DND-41 (cell line): ENCODE results near the gene KRTAP19-5.

Experiments
- ATAC-seq: fragments of 200-7000 bp; cut with Tn5 transposase; 3 replicates; pipeline ENCODE4 v1.9.1; 2021; ENCODE audit warnings: low read depth; ENCODE audit not compliant: insufficient read depth
- DNase-seq: peaks from one replicate; pipeline ENCODE4 v3.0.0-alpha.2; 2020
- H2AFZ ChIP-seq: 2 replicates; pipeline ENCODE4 v1.6.0; 2012; ENCODE audit warnings: low read depth, low read length
- H3K27ac ChIP-seq: 2 replicates; pipeline ENCODE4 v1.5.1; 2012; ENCODE audit warnings: low read length, inconsistent platforms
- H3K27me3 ChIP-seq: fragments of 200-600 bp; sonication (generic); 2 replicates; pipeline ENCODE4 v1.6.0; 2012; ENCODE audit warnings: low read length, mild to moderate bottlenecking, inconsistent platforms; ENCODE audit not compliant: insufficient read depth, poor library complexity
- H3K36me3 ChIP-seq: 2 replicates; pipeline ENCODE4 v1.5.1; 2012; ENCODE audit warnings: low read length, inconsistent platforms; ENCODE audit not compliant: insufficient read depth
- H3K4me1 ChIP-seq: 2 replicates; pipeline ENCODE4 v1.5.1; 2012; ENCODE audit warnings: mild to moderate bottlenecking, low read length; ENCODE audit not compliant: insufficient read depth
- H3K4me2 ChIP-seq: 2 replicates; pipeline ENCODE4 v1.6.0; 2012; ENCODE audit warnings: mild to moderate bottlenecking, moderate library complexity, low read length, inconsistent platforms; ENCODE audit not compliant: insufficient read depth
- H3K4me3 ChIP-seq, 2 experiments: fragments of 200-600 bp in 1 of 2; shearing (Covaris generic) in 1 of 2; 2 replicates each; pipeline ENCODE4 v1.5.1; 2012 to 2016; ENCODE audit warnings: inconsistent platforms in 2 of 2, low read length in 2 of 2, mild to moderate bottlenecking in 2 of 2, low read depth in 1 of 2, moderate library complexity in 1 of 2
- H3K79me2 ChIP-seq: 2 replicates; pipeline ENCODE4 v1.6.0; 2012; ENCODE audit warnings: low read length, inconsistent platforms; ENCODE audit not compliant: insufficient read depth
- H3K9ac ChIP-seq: 2 replicates; pipeline ENCODE4 v1.6.0; 2012; ENCODE audit warnings: low read depth, mild to moderate bottlenecking, inconsistent platforms, low read length, moderate library complexity
- H3K9me3 ChIP-seq: 2 replicates; pipeline ENCODE4 v1.5.1; 2012; ENCODE audit warnings: low read length, moderate library complexity, mild to moderate bottlenecking, inconsistent platforms; ENCODE audit not compliant: insufficient read depth, severe bottlenecking
- H4K20me1 ChIP-seq: 2 replicates; pipeline ENCODE4 v1.6.0; 2012; ENCODE audit warnings: low read length; ENCODE audit not compliant: insufficient read depth
- EZH2 ChIP-seq: IDR thresholded peaks from 3 replicates; pipeline ENCODE4 v1.6.1; 2012; ENCODE audit warnings: borderline replicate concordance, low read depth, mild to moderate bottlenecking, moderate library complexity, low read length, inconsistent platforms; ENCODE audit not compliant: severe bottlenecking
- TF ChIP-seq, protein P1 (sequence below): IDR thresholded peaks from 2 replicates; pipeline ENCODE4 v1.5.1; 2012; ENCODE audit warnings: borderline replicate concordance, low read length, moderate library complexity, mild to moderate bottlenecking; ENCODE audit not compliant: poor library complexity, severe bottlenecking; ENCODE audit errors: extremely low read depth

KRTAP19-5 gene

DNA sequence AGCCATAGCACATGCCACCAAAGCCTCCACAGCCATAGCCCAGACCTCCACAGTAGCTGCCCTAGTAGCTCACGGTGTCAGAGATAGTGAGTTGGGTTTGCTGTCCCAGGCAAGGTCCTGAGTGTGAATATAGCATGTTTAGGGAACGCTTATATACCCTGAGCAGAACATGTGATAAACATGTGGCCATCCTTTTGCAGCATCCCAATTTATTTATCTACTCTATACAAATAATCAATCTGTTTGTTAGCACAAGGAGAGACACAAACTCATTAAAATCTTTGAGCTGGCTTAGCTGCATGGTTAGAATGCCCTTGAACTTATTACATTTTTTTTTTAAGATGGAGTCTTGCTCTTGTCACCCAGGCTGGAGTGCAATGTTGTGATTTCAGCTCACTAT is 14.6 kb downstream of the KRTAP19-5 start, which contains the start of gene KRTAP19-2:
Gene KRTAP19-2, minus strand, starts transcription at position 101 of the 400 bp plus-strand sequence. Its CDS starts 88 bp downstream, at position 13.
- no peak within 1 kb of the TSS for H2AFZ ChIP-seq
- no peak for DNase-seq
- H3K36me3 ChIP-seq: no peaks in the 10 kb centered on the region
- H3K4me1 ChIP-seq: no peaks in the 10 kb centered on the region
- H3K9ac ChIP-seq: no peak within 1 kb of the TSS
- H3K79me2 ChIP-seq: no peaks in the 10 kb centered on the region
- no peak within 1 kb of the TSS for H3K4me2 ChIP-seq
- no peak within 1 kb of the TSS for H3K27ac ChIP-seq
- no peaks in the 10 kb centered on the region for H3K27me3 ChIP-seq
- no peak within 1 kb of the TSS for H3K4me3 ChIP-seq
- H3K9me3 ChIP-seq: peaks cover 3% of the 10 kb centered on the region
- TF ChIP-seq EZH2: no peak
- TF ChIP-seq, protein P1, sequence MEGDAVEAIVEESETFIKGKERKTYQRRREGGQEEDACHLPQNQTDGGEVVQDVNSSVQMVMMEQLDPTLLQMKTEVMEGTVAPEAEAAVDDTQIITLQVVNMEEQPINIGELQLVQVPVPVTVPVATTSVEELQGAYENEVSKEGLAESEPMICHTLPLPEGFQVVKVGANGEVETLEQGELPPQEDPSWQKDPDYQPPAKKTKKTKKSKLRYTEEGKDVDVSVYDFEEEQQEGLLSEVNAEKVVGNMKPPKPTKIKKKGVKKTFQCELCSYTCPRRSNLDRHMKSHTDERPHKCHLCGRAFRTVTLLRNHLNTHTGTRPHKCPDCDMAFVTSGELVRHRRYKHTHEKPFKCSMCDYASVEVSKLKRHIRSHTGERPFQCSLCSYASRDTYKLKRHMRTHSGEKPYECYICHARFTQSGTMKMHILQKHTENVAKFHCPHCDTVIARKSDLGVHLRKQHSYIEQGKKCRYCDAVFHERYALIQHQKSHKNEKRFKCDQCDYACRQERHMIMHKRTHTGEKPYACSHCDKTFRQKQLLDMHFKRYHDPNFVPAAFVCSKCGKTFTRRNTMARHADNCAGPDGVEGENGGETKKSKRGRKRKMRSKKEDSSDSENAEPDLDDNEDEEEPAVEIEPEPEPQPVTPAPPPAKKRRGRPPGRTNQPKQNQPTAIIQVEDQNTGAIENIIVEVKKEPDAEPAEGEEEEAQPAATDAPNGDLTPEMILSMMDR: no peak
- no peak for ATAC-seq
- no peaks in the 10 kb centered on the region for H4K20me1 ChIP-seq

DNA sequence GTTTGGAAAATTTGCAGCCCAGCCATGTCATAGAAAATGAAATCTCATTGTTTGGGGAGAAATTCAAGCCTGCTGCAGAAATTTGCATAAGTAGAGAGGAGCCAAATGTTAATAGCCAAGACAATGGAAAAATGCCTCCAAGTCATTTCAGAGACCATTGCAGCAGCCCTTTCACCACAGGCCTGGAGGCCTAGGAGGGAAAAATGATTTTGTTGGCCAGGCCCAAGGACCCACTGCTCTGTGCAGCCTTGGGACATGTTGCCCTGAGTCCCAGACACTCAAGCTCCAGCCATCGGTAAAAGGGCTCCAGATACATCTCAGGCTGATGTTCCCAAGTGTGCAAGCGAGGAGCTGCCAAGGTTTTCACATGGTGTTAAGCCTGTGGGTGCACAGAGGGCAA is 15.8 kb downstream of the KRTAP19-5 start:
- H3K9ac ChIP-seq: no peak overlapping the region
- H3K27ac ChIP-seq: no peak overlapping the region
- H4K20me1 ChIP-seq: no peaks in the 10 kb centered on the region
- ATAC-seq (no peak), DNase-seq (no peak)
- H3K4me3 ChIP-seq: no peak overlapping the region
- no peak overlapping the region for H3K4me2 ChIP-seq
- no peaks in the 10 kb centered on the region for H3K36me3 ChIP-seq
- H2AFZ ChIP-seq: no peak overlapping the region
- no peak for TF ChIP-seq EZH2
- TF ChIP-seq, protein P1: no peak
- no peaks in the 10 kb centered on the region for H3K27me3 ChIP-seq
- H3K9me3 ChIP-seq: peaks cover 3% of the 10 kb centered on the region
- no peaks in the 10 kb centered on the region for H3K79me2 ChIP-seq
- H3K4me1 ChIP-seq: no peaks in the 10 kb centered on the region

DNA sequence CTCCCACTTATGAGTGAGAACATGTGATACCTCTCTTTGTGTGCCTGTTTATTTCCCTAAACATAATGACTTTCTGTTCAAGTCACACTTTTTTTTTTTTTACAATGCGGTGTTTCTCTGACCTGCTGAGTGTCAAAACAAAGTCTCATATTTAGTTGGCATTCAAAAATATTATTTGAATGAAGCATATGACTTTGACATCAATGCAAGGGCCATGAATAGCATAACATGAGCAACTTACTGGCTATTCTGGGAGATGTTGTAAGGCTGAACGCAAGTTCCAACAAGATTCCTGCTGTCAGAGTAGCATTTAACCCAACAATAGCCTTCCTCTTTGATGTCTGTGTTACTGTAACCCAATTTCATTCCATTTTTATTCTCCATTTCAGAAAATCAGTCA is 19.8 kb downstream of the KRTAP19-5 start:
- H3K79me2 ChIP-seq: no peaks in the 10 kb centered on the region
- no peaks in the 10 kb centered on the region for H3K27me3 ChIP-seq
- H3K4me1 ChIP-seq: no peaks in the 10 kb centered on the region
- H3K9me3 ChIP-seq: peaks cover 3% of the 10 kb centered on the region
- ATAC-seq: no peak
- TF ChIP-seq EZH2: no peak
- TF ChIP-seq, protein P1: no peak
- H2AFZ ChIP-seq: no peak overlapping the region
- DNase-seq: no peak
- H3K9ac ChIP-seq: no peak overlapping the region
- no peak overlapping the region for H3K27ac ChIP-seq
- no peaks in the 10 kb centered on the region for H4K20me1 ChIP-seq
- no peaks in the 10 kb centered on the region for H3K36me3 ChIP-seq
- H3K4me3 ChIP-seq: no peak overlapping the region
- no peak overlapping the region for H3K4me2 ChIP-seq

DNA sequence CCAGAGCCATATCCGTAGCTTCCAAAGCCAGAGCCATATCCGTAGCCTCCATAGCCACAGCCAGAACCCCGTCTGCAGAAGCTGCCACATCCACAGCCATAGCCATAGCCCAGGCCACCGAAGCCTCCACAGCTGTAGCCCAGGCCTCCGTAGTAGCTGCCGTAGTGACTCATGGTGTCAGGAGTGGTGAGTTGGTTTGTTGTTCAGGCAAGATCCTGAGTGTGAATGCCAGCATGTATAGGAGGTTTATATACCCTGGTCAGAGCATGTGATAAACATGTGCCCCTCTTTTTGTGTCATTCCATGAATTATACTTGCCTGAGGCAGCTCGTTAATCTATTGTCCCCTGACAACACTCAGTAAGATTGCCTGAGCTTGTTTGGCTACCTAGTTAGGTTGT is 21.8 kb downstream of the KRTAP19-5 start, which contains the start of gene KRTAP19-1:
Gene KRTAP19-1, minus strand, starts transcription at position 223 of the 400 bp plus-strand sequence. Its CDS starts 50 bp downstream, at position 173.
- TF ChIP-seq EZH2: no peak
- TF ChIP-seq, protein P1: no peak
- H3K27ac ChIP-seq: no peak within 1 kb of the TSS

More for the DNA sequence above, 21.8 kb downstream of the KRTAP19-5 start, which contains the start of gene KRTAP19-1:
- no peaks in the 10 kb centered on the region for H3K36me3 ChIP-seq
- no peaks in the 10 kb centered on the region for H3K79me2 ChIP-seq
- no peak within 1 kb of the TSS for H3K4me2 ChIP-seq
- H3K9ac ChIP-seq: no peak within 1 kb of the TSS
- no peaks in the 10 kb centered on the region for H3K4me1 ChIP-seq
- H3K27me3 ChIP-seq: no peaks in the 10 kb centered on the region
- ATAC-seq (no peak), DNase-seq (no peak)
- no peak within 1 kb of the TSS for H2AFZ ChIP-seq
- no peak within 1 kb of the TSS for H3K4me3 ChIP-seq
- no peaks in the 10 kb centered on the region for H3K9me3 ChIP-seq
- no peaks in the 10 kb centered on the region for H4K20me1 ChIP-seq
